Heart right ventricle (tissue), 16 donors: Measurements from ENCODE around the gene SRGAP2C. TPM values are rescaled to one million over a fixed set of nuclear protein-coding genes. Genes with fewer than 3 reads are reported as not detected.
"Not testable (repeated sequence)": the region's sequence is repeated elsewhere in the genome, so short reads cannot be mapped to it uniquely, and the experiment has no call there.

Experiments used
- ATAC-seq, 8 donors: fragments of 200-7000 bp; cut with Tn5 transposase; one replicate each; pipeline ENCODE4 v1.9.1; 2020; ENCODE audit warnings: mild to moderate bottlenecking in 8 of 8, moderate library complexity in 8 of 8, moderate number of reproducible peaks in 1 of 8
- DNase-seq, 2 donors: peaks; one replicate each; pipeline ENCODE4 v3.0.0-alpha.2; 2020
- H3K27ac ChIP-seq, 10 donors: fragments of 200-600 bp; sonication (generic) in 2 of 10; one replicate each; pipeline versions ENCODE4 v1.5.0 to v1.8.0; 2020 to 2022; ENCODE audit warnings: mild to moderate bottlenecking in 3 of 10
- H3K27me3 ChIP-seq, 7 donors: fragments of 200-600 bp; one replicate each; pipeline ENCODE4 v1.8.0; 2021 to 2022; ENCODE audit warnings: mild to moderate bottlenecking in 2 of 7
- H3K36me3 ChIP-seq, 9 donors: fragments of 200-600 bp; sonication (generic) in 1 of 9; one replicate each; pipeline versions ENCODE4 v1.5.0 to v1.8.0; 2020 to 2022; ENCODE audit warnings: mild to moderate bottlenecking in 2 of 9
- H3K4me1 ChIP-seq, 9 donors: fragments of 200-600 bp; sonication (generic) in 1 of 9; one replicate each; pipeline versions ENCODE4 v1.5.0 to v1.8.0; 2020 to 2022; ENCODE audit warnings: mild to moderate bottlenecking in 4 of 9
- H3K4me3 ChIP-seq, 10 donors: fragments of 200-600 bp; sonication (generic) in 2 of 10; one replicate each; pipeline versions ENCODE4 v1.5.0 to v1.8.0; 2020 to 2022; ENCODE audit warnings: mild to moderate bottlenecking in 7 of 10, moderate library complexity in 2 of 10
- H3K9me3 ChIP-seq, 11 donors: fragments of 200-600 bp in 10 of 11; sonication (generic) in 2 of 11; one replicate each; pipeline versions ENCODE4 v1.5.0 to v1.8.0; 2013 to 2022; ENCODE audit warnings: mild to moderate bottlenecking in 2 of 11, control low read depth in 1 of 11, moderate library complexity in 1 of 11
- WGBS, 2 donors: extraction: QIAGEN DNeasy Blood & Tissue Kit; methylation state at CpG; one replicate each; pipeline ENCODE4 v1.1.7; 2013; ENCODE audit warnings: inconsistent platforms in 1 of 2; 5-methylcytosine and 5-hydroxymethylcytosine counted together
- intact Hi-C, 10 donors: fragments of 100-400 bp; cut with DNase I; formaldehyde crosslinking; loops; one replicate each; pipeline versions ENCODE4 v1.11.1 to v1.14.2; 2022
- polyA plus RNA-seq, 2 donors: library from polyadenylated mRNA; stranded (reverse); fragments of 200-250 nt; gene quantifications; one replicate each; pipeline ENCODE4 v1.2.3, GENCODE V29; 2013
- total RNA-seq, 10 donors: library from RNA; stranded (reverse); fragmentation: NEBNext Ultra II Directional in 3 of 10; extraction: Animal tissue kit (Norgen Biotek cat#: 25700) in 3 of 10; gene quantifications; one replicate each; pipeline versions ENCODE4 v1.2.1 to v1.2.4, GENCODE V29; 2021 to 2023
- donor health status: Arrhythmogenic right ventricular cardiomyopathy.
- donor health status: ischemic (EF 13 %, LVEDD 7.1; RV severe dilation, severe dysfunction).
- donor health status: healthy with polysubstance abuse.
- donor health status: DM: no; HTN: yes; CAD: no.
- donor health status: DM: no; HTN: no; CAD: no.
- donor health status: ischemic (EF 25% LVEDD 6.9; RV normal size, moderate dysfunction).
- donor health status: ischemic (EF 25% LVEDD 5.7; RV mildly dilated, moderate dysfunction).
- donor health status: healthy.
- donor health status: DM: yes; HTN: yes; CAD: no.
- donor health status: Ischemic cardiomyopathy.
- donor health status: ischemic (EF 35%, LVEDD 5.7; RV mildly dilated, moderate dysfunction).
- donor health status: nonischemic (EF 11% LVEDD 7.7; RV severe dilation, severe dysfunction).
- donor health status: DM: yes; HTN: yes; CAD: no.
- donor health status: PGD.
- donor health status: ischemic (EF 29% LVEDD 5.4; RV normal size, mild dysfunction).
- donor health status: nonischemic (EF 23%, LVEDD 6.1; RV moderate dilation, normal function).

SRGAP2C gene
- total and polyA plus RNA-seq, 12 donors, result 3.3 to 13.4 (median 9.5) TPM

GRCh38 chr1:121332599-121333562 is 148.1 kb downstream of the SRGAP2C start:
- H3K27me3 ChIP-seq, H3K36me3 ChIP-seq, DNase-seq, H3K4me3 ChIP-seq, intact Hi-C loops, H3K4me1 ChIP-seq, H3K9me3 ChIP-seq, H3K27ac ChIP-seq: not testable (repeated sequence)
- peak in 2 of 8 donors; percentile 28 to 35 for ATAC-seq
- no CpG with 5 or more reads among the region's 8 CpGs for WGBS, 2 donors

- H3K27ac ChIP-seq, H3K4me1 ChIP-seq, H3K4me3 ChIP-seq, DNase-seq, intact Hi-C loops, H3K9me3 ChIP-seq, H3K27me3 ChIP-seq, H3K36me3 ChIP-seq: not testable (repeated sequence)
- WGBS, 2 donors, result no CpG with 5 or more reads among the region's 1 CpG
- peak in 1 of 8 donors; percentile 26 for ATAC-seq
Measured at GRCh38 chr1:121337958-121338357, 153.2 kb downstream of the SRGAP2C start.

- H3K4me1 ChIP-seq, intact Hi-C loops, H3K9me3 ChIP-seq, H3K36me3 ChIP-seq, H3K4me3 ChIP-seq, H3K27me3 ChIP-seq, DNase-seq, H3K27ac ChIP-seq, ATAC-seq: not testable (repeated sequence)
- WGBS, 2 donors, result no CpG with 5 or more reads among the region's 2 CpGs
Measured at GRCh38 chr1:121339611-121340010, 154.8 kb downstream of the SRGAP2C start.

- H3K4me1 ChIP-seq, H3K27ac ChIP-seq, ATAC-seq, H3K36me3 ChIP-seq, DNase-seq, intact Hi-C loops, H3K27me3 ChIP-seq, H3K9me3 ChIP-seq, H3K4me3 ChIP-seq: not testable (repeated sequence)
- 100% methylated on average over 1 of the region's 3 CpGs for WGBS, 2 donors
Measured at GRCh38 chr1:121343311-121343906, 158.6 kb downstream of the SRGAP2C start.

GRCh38 chr1:121344355-121344754 is 159.6 kb downstream of the SRGAP2C start:
- intact Hi-C loops, H3K4me1 ChIP-seq: not testable (repeated sequence)
- WGBS, 2 donors, result no CpG with 5 or more reads among the region's 3 CpGs

GRCh38 chr1:121346654-121347053 is 161.9 kb downstream of the SRGAP2C start:
- H3K9me3 ChIP-seq, intact Hi-C loops, H3K36me3 ChIP-seq, H3K4me1 ChIP-seq, H3K4me3 ChIP-seq, H3K27me3 ChIP-seq, H3K27ac ChIP-seq, DNase-seq: not testable (repeated sequence)
- peak in 3 of 8 donors; percentile 18 to 39 (median 38) for ATAC-seq
- WGBS, 2 donors, result 47 to 69% methylated on average over 2 of the region's 3 CpGs

More at GRCh38 chr1:121344355-121344754, 159.6 kb downstream of the SRGAP2C start:
- H3K36me3 ChIP-seq, H3K27me3 ChIP-seq, H3K27ac ChIP-seq, ATAC-seq, H3K4me3 ChIP-seq, DNase-seq, H3K9me3 ChIP-seq: not testable (repeated sequence)

GRCh38 chr1:121347476-121347875 is 162.7 kb downstream of the SRGAP2C start:
- H3K27ac ChIP-seq, H3K4me3 ChIP-seq, DNase-seq, H3K36me3 ChIP-seq, intact Hi-C loops, H3K27me3 ChIP-seq, H3K9me3 ChIP-seq, ATAC-seq, H3K4me1 ChIP-seq: not testable (repeated sequence)
- WGBS, 2 donors, result 60 to 84% methylated on average over 4 of the region's 5 CpGs

- ATAC-seq, DNase-seq, H3K4me1 ChIP-seq, H3K27me3 ChIP-seq, H3K4me3 ChIP-seq, H3K9me3 ChIP-seq, H3K36me3 ChIP-seq, H3K27ac ChIP-seq, intact Hi-C loops: not testable (repeated sequence)
- no CpG with 5 or more reads among the region's 1 CpG for WGBS, 2 donors
Measured at GRCh38 chr1:121348115-121348514, 163.3 kb downstream of the SRGAP2C start.

- H3K9me3 ChIP-seq, intact Hi-C loops, H3K4me1 ChIP-seq, H3K4me3 ChIP-seq, DNase-seq, ATAC-seq, H3K27ac ChIP-seq, H3K36me3 ChIP-seq, H3K27me3 ChIP-seq: not testable (repeated sequence)
- WGBS, 2 donors, result 89% methylated on average over 1 of the region's 4 CpGs; no CpG with 5 or more reads in 1 of the 2 donors
Measured at GRCh38 chr1:121349332-121349967, 164.7 kb downstream of the SRGAP2C start.

- ATAC-seq, result peak in 7 of 8 donors; percentile 61 to 82 (median 71)
Measured at GRCh38 chr1:121355711-121356420, 171.1 kb downstream of the SRGAP2C start.

More at GRCh38 chr1:121355711-121356420, 171.1 kb downstream of the SRGAP2C start:
- WGBS, 2 donors, result no CpG with 5 or more reads among the region's 5 CpGs
- intact Hi-C loops, H3K27ac ChIP-seq, DNase-seq, H3K27me3 ChIP-seq, H3K9me3 ChIP-seq, H3K4me1 ChIP-seq, H3K4me3 ChIP-seq, H3K36me3 ChIP-seq: not testable (repeated sequence)
